Endothelial cell of umbilical vein (primary cell): Measurements from ENCODE around the gene PTPRF. TPM values are rescaled to one million over a fixed set of nuclear protein-coding genes. Genes with fewer than 3 reads are reported as not detected.

Source experiments
- Bru-seq: library from RNA; stranded (reverse); fragments of 400-500 nt; gene quantifications from one replicate; lab custom pipeline; 2021; lab: Mats Ljungman, UMichigan
- BruChase-seq, 2 experiments: library from RNA; stranded (reverse); fragments of 400-500 nt; gene quantifications; one replicate each; lab custom pipeline; 2021; lab: Mats Ljungman, UMichigan
- BruUV-seq: library from RNA; stranded (reverse); fragments of 400-500 nt; replicated peaks from 2 replicates; lab custom pipeline; 2021; lab: Mats Ljungman, UMichigan
- CTCF ChIA-PET: fragments of 300-600, 350-600 bp; sonication (Branson Sonifier 250); formaldehyde crosslinking; loops from one replicate; lab custom pipeline; 2021; ENCODE audit warnings: antibody characterized with exemption, inconsistent platforms; lab: Charles Lee
- POLR2A ChIA-PET: fragments of 300-600, 350-600 bp; sonication (Branson Sonifier 250); formaldehyde crosslinking; loops from one replicate; lab custom pipeline; 2021; ENCODE audit warnings: antibody characterized with exemption, inconsistent platforms; lab: Charles Lee
- DNase-seq: peaks from one replicate; pipeline ENCODE4 v3.0.0-alpha.2; 2011; ENCODE audit warnings: low read depth, low spot score
- FAIRE-seq: peaks from 2 replicates; lab custom pipeline; 2011; peaks lifted over from hg19 to GRCh38; lab: Jason Lieb, UNC
- H2AFZ ChIP-seq: 2 replicates; pipeline ENCODE4 v1.6.0; 2012; ENCODE audit warnings: low read depth, low read length, control low read depth, inconsistent platforms
- H3K27ac ChIP-seq: 2 replicates; pipeline ENCODE4 v1.5.1; 2011; ENCODE audit warnings: low read depth, mild to moderate bottlenecking, control low read depth, low read length, moderate library complexity; ENCODE audit not compliant: insufficient read depth
- H3K27me3 ChIP-seq, 2 experiments: 2 replicates each; pipeline versions ENCODE4 v1.6.0 to v1.6.1; 2011; ENCODE audit warnings: low read length in 2 of 2, mixed read lengths in 1 of 2; ENCODE audit not compliant: control insufficient read depth in 2 of 2, insufficient read depth in 2 of 2
- H3K36me3 ChIP-seq, 2 experiments: 2 replicates in 1 of 2; 3 replicates in 1 of 2; pipeline ENCODE4 v1.5.1; 2011; ENCODE audit warnings: low read length in 2 of 2, mild to moderate bottlenecking in 1 of 2, moderate library complexity in 1 of 2; ENCODE audit not compliant: control insufficient read depth in 2 of 2, insufficient read depth in 2 of 2; ENCODE audit errors: extremely low read depth in 1 of 2
- H3K4me1 ChIP-seq: 3 replicates; pipeline ENCODE4 v1.5.1; 2011; ENCODE audit warnings: mild to moderate bottlenecking, low read length; ENCODE audit not compliant: control insufficient read depth, insufficient read depth; ENCODE audit errors: extremely low read depth
- H3K4me2 ChIP-seq: 2 replicates; pipeline ENCODE4 v1.6.1; 2011; ENCODE audit warnings: low read length, control low read depth, mixed read lengths; ENCODE audit not compliant: insufficient read depth
- H3K4me3 ChIP-seq, 3 experiments: fragments of 200-600 bp in 1 of 3; sonication (generic), shearing (Covaris generic) in 1 of 3; replicated peaks in 1 of 3; 2 replicates each; pipeline ENCODE4 v1.5.1; 2011 to 2016; ENCODE audit warnings: control low read depth in 3 of 3, low read length in 3 of 3, mild to moderate bottlenecking in 2 of 3, inconsistent platforms in 1 of 3, low read depth in 1 of 3, moderate library complexity in 1 of 3; ENCODE audit not compliant: insufficient read depth in 1 of 3
- H3K79me2 ChIP-seq: 2 replicates; pipeline ENCODE4 v1.6.0; 2012; ENCODE audit warnings: low read length, inconsistent platforms; ENCODE audit not compliant: control insufficient read depth, insufficient read depth
- H3K9ac ChIP-seq: replicated peaks from 2 replicates; pipeline ENCODE3; 2011; ENCODE audit warnings: low read length, control low read depth; ENCODE audit not compliant: insufficient read depth; ENCODE audit errors: extremely low read depth
- H3K9me1 ChIP-seq: replicated peaks from 3 replicates; pipeline ENCODE4 v1.6.0; 2011; ENCODE audit warnings: mild to moderate bottlenecking, low read length; ENCODE audit not compliant: control insufficient read depth, insufficient read depth; ENCODE audit errors: extremely low read depth
- H3K9me3 ChIP-seq: replicated peaks from 2 replicates; pipeline ENCODE4 v1.5.1; 2012; ENCODE audit warnings: low read length, inconsistent platforms; ENCODE audit not compliant: control insufficient read depth, insufficient read depth
- H4K20me1 ChIP-seq: replicated peaks from 2 replicates; pipeline ENCODE3; 2011; ENCODE audit warnings: mild to moderate bottlenecking, low read length; ENCODE audit not compliant: control insufficient read depth, insufficient read depth; ENCODE audit errors: extremely low read depth
- EZH2 ChIP-seq: IDR thresholded peaks from 2 replicates; pipeline ENCODE4 v1.6.1; 2012; ENCODE audit warnings: borderline replicate concordance, low read depth, mild to moderate bottlenecking, moderate library complexity, low read length, inconsistent platforms; ENCODE audit not compliant: severe bottlenecking
- POLR2AphosphoS5 ChIP-seq: IDR thresholded peaks from 2 replicates; pipeline ENCODE4 v1.6.1; 2012; ENCODE audit warnings: low read depth, mild to moderate bottlenecking, control low read depth, low read length, moderate library complexity; ENCODE audit not compliant: insufficient read depth
- dilution Hi-C: fragments of 300-500 bp; cut with MboI; formaldehyde crosslinking; loops from one replicate; pipeline ENCODE4 v1.15.0; 2019; ENCODE audit warnings: low sequenced_read_pairs; ENCODE audit not compliant: extremely low pct_ligation_motif_present
- intact Hi-C: fragments of 100-400 bp; cut with micrococcal nuclease; formaldehyde crosslinking; loops from one replicate; pipeline ENCODE4 v1.10.0; 2022
- long read RNA-seq: library from polyadenylated mRNA; stranded (forward); transcript quantifications from one replicate; pipeline ENCODE4 v2.0.0, GENCODE V29; 2021
- polyA minus RNA-seq, 3 experiments: library from RNA; depleted of rRNA, polyadenylated mRNA; stranded (reverse); fragments of >200 nt; gene quantifications; 1 replicate in 1 of 3; 2 replicates in 2 of 3; pipeline ENCODE4 v1.2.3, GENCODE V29; 2011
- polyA plus RNA-seq, 4 experiments: library from polyadenylated mRNA; depleted of rRNA in 3 of 4; stranded (reverse) in 3 of 4; unstranded in 1 of 4; fragments of >200 nt; gene quantifications; 2 replicates each; pipeline versions ENCODE4 v1.2.1 to v1.2.3, GENCODE V29; 2011 to 2012; ENCODE audit warnings: missing spikeins in 1 of 4
- total RNA-seq: library from RNA; stranded (reverse); gene quantifications from 2 replicates; pipeline ENCODE4 v1.2.3, GENCODE V29; 2021
- TF ChIP-seq, protein P1 (sequence below): IDR thresholded peaks from 2 replicates; pipeline ENCODE4 v1.6.1; 2011; ENCODE audit not compliant: insufficient read depth, insufficient read length

Gene PTPRF
- total RNA-seq (271 and 338 TPM in 2 replicates), polyA plus RNA-seq (217 and 267 TPM in 2 replicates), polyA minus RNA-seq (650 and 729 TPM in 2 replicates), Bru-seq, nascent RNA (percentile 72 among the genes with signal in this experiment), BruChase-seq, experiment 1, labeled RNA remaining after a 6-hour chase (percentile 89 among the genes with signal in this experiment), BruChase-seq, experiment 2, labeled RNA remaining after a 2-hour chase (percentile 84 among the genes with signal in this experiment)
- polyA plus RNA-seq (2011; cell fraction: cytosol; rRNA removed), result 228 and 234 TPM in 2 replicates
- polyA plus RNA-seq (2011; cell fraction: nucleus; rRNA removed), result 315 and 338 TPM in 2 replicates
- 215 and 240 TPM in 2 replicates for polyA plus RNA-seq (2012)
- polyA minus RNA-seq (2011; cell fraction: cytosol; rRNA and poly(A)+ RNA removed), result 57.9 TPM
- 193 and 276 TPM in 2 replicates for polyA minus RNA-seq (2011; cell fraction: nucleus; rRNA and poly(A)+ RNA removed)
- long read RNA-seq, full-length matches to known transcripts, result 36 of 217 reads
- long read RNA-seq, partial matches to known transcripts, result 163 of 217 reads
- long read RNA-seq, other reads (novel, unspliced or antisense), result 18 of 217 reads

DNA sequence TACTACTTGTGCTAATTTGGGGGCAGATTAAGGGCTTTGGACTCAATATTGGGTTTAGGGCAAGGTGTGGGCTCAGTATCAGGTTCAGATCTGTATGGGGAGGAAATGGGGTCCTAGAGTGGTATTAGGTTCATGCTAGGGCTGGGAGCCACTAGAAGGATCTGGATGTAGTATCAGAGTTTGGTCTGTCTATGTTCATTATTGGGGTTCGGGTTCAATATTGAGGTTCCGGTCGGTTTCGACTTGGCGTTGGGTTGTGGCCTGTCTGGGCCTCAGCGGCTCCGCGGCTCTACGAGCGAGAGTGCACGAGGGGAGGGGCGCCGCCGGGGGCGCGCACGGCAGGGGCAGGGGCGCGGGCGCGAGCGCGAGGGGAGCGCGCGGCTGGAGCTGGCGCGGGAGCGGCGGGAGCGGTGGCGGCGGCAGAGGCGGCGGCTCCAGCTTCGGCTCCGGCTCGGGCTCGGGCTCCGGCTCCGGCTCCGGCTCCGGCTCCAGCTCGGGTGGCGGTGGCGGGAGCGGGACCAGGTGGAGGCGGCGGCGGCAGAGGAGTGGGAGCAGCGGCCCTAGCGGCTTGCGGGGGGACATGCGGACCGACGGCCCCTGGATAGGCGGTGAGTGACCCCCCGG is at the start of gene PTPRF:
Gene PTPRF (plus strand): TSS at position 401 of the 624 bp plus-strand sequence. CDS start 14,193 bp downstream, outside the sequence.
- dilution Hi-C loops, result no loop called here
- BruUV-seq, result no TSS peak
- H3K79me2 ChIP-seq, result peaks cover 43% of the 10 kb centered on the region
- peaks cover 24% of the 10 kb centered on the region for H3K4me1 ChIP-seq
- FAIRE-seq, result peak; percentile 90
- peak; percentile 60 for DNase-seq
- peak within 1 kb of the TSS; percentile 61 for H3K27ac ChIP-seq
- TF ChIP-seq, protein P1, sequence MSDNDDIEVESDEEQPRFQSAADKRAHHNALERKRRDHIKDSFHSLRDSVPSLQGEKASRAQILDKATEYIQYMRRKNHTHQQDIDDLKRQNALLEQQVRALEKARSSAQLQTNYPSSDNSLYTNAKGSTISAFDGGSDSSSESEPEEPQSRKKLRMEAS, result no peak
- TF ChIP-seq POLR2AphosphoS5, result peak; percentile 53
- TF ChIP-seq EZH2, result no peak
- H2AFZ ChIP-seq, result peak within 1 kb of the TSS; percentile 93
- H3K4me2 ChIP-seq, result peak within 1 kb of the TSS; percentile 88
- intact Hi-C loops, result loop anchor here (1.0 to 5.0 kb wide), 3 partner anchors 35 to 54 kb away; no protein-coding TSS in a partner anchor
- H3K9ac ChIP-seq, result peak within 1 kb of the TSS; percentile 73
- peak within 1 kb of the TSS; percentile 68 to 86 (median 69) for H3K4me3 ChIP-seq
- ChIA-PET CTCF (interaction anchor here (0.6 to 2.6 kb wide), 15 partner anchors 10 to 675 kb away, joined by 3 to 18 read pairs (median 5); partner anchors contain the start of genes HYI and KDM4A), POLR2A (no interaction called here)
- no peaks in the 10 kb centered on the region for H3K9me3 ChIP-seq
- H3K27me3 ChIP-seq, result no peaks in the 10 kb centered on the region
- no peaks in the 10 kb centered on the region for H4K20me1 ChIP-seq
- H3K9me1 ChIP-seq, result no peaks in the 10 kb centered on the region
- no peaks in the 10 kb centered on the region for H3K36me3 ChIP-seq
